HEK293 (cell line): ENCODE data around the gene MNT.

Source experiments
- CTCF ChIA-PET: fragments of 350-600 bp; formaldehyde crosslinking; extraction: SDS; loops from one replicate; lab custom pipeline; 2021; ENCODE audit warnings: antibody characterized with exemption; lab: Yijun Ruan, JAX
- POLR2A ChIA-PET: fragments of 300-600 bp; formaldehyde crosslinking; extraction: SDS; loops from one replicate; lab custom pipeline; 2020; ENCODE audit warnings: antibody characterized with exemption, inconsistent platforms; lab: Yijun Ruan, JAX
- H3K27ac ChIP-seq: fragments of 200-500 bp; sonication (Bioruptor generic); 2 replicates; pipeline ENCODE4 v1.5.1; 2014; ENCODE audit warnings: low read depth, low read length, control low read depth, inconsistent platforms; ENCODE audit errors: extremely low read depth
- H3K36me3 ChIP-seq, 2 experiments: fragments of 200-500 bp in 1 of 2; sonication (Bioruptor generic) in 1 of 2; 1 replicate in 1 of 2; 2 replicates in 1 of 2; pipeline ENCODE4 v1.5.1; 2014 to 2017; ENCODE audit warnings: inconsistent platforms in 2 of 2, low read length in 2 of 2; ENCODE audit not compliant: control insufficient read depth in 2 of 2, insufficient read depth in 1 of 2
- H3K4me1 ChIP-seq: fragments of 200-500 bp; sonication (Bioruptor generic); 2 replicates; pipeline ENCODE4 v1.5.1; 2014; ENCODE audit warnings: mild to moderate bottlenecking, low read length, inconsistent platforms; ENCODE audit not compliant: control insufficient read depth, insufficient read depth
- H3K4me3 ChIP-seq: 2 replicates; pipeline ENCODE4 v1.5.1; 2011; ENCODE audit warnings: low read depth, mild to moderate bottlenecking, control low read depth, low read length, moderate library complexity
- H3K9me3 ChIP-seq: fragments of 200-500 bp; sonication (Bioruptor generic); 2 replicates; pipeline ENCODE4 v1.5.1; 2014; ENCODE audit warnings: low read depth, low read length, inconsistent platforms; ENCODE audit not compliant: control insufficient read depth, insufficient read depth
- BCL11B ChIP-seq: fragments of 450-650 bp; formaldehyde crosslinking; IDR thresholded peaks from 2 replicates; pipeline ENCODE4 v1.5.1; 2016; ENCODE audit warnings: low read depth, missing biosample characterization, missing genetic modification characterization
- EGR2 ChIP-seq: fragments of 450-650 bp; formaldehyde crosslinking; IDR thresholded peaks from 2 replicates; pipeline ENCODE4 v1.5.1; 2016; ENCODE audit warnings: low read depth, missing biosample characterization, missing genetic modification characterization
- GFI1B ChIP-seq: fragments of 450-650 bp; formaldehyde crosslinking; IDR thresholded peaks from 2 replicates; pipeline ENCODE4 v1.5.1; 2016; ENCODE audit warnings: missing biosample characterization, missing genetic modification characterization
- GLIS2 ChIP-seq: fragments of 450-650 bp; formaldehyde crosslinking; IDR thresholded peaks from 2 replicates; pipeline ENCODE4 v1.5.1; 2016; ENCODE audit warnings: missing biosample characterization, missing genetic modification characterization
- HIC1 ChIP-seq: fragments of 450-650 bp; formaldehyde crosslinking; IDR thresholded peaks from 2 replicates; pipeline ENCODE4 v1.5.1; 2016; ENCODE audit warnings: missing biosample characterization, missing genetic modification characterization
- KLF1 ChIP-seq: fragments of 450-650 bp; formaldehyde crosslinking; IDR thresholded peaks from 2 replicates; pipeline ENCODE4 v1.5.1; 2016; ENCODE audit warnings: missing biosample characterization, missing genetic modification characterization
- KLF8 ChIP-seq: fragments of 450-650 bp; formaldehyde crosslinking; IDR thresholded peaks from 2 replicates; pipeline ENCODE4 v1.5.1; 2016; ENCODE audit warnings: missing biosample characterization, missing genetic modification characterization
- SALL2 ChIP-seq: fragments of 450-650 bp; formaldehyde crosslinking; IDR thresholded peaks from 2 replicates; pipeline ENCODE4 v1.5.0; 2017; ENCODE audit warnings: missing biosample characterization, mild to moderate bottlenecking, missing genetic modification characterization, borderline replicate concordance
- SCRT1 ChIP-seq: fragments of 450-650 bp; formaldehyde crosslinking; IDR thresholded peaks from 2 replicates; pipeline ENCODE4 v1.5.1; 2016; ENCODE audit warnings: missing biosample characterization, missing genetic modification characterization, borderline replicate concordance
- ZBTB17 ChIP-seq: fragments of 450-650 bp; formaldehyde crosslinking; IDR thresholded peaks from 2 replicates; pipeline ENCODE4 v1.5.1; 2016; ENCODE audit warnings: missing biosample characterization, missing genetic modification characterization
- ZFHX2 ChIP-seq: fragments of 450-650 bp; formaldehyde crosslinking; conservative IDR thresholded peaks from 2 replicates; pipeline ENCODE4 v1.5.1; 2016; ENCODE audit warnings: missing biosample characterization, missing genetic modification characterization
- ZNF23 ChIP-seq: fragments of 450-650 bp; formaldehyde crosslinking; IDR thresholded peaks from 2 replicates; pipeline ENCODE4 v1.5.1; 2016; ENCODE audit warnings: missing biosample characterization, missing genetic modification characterization, borderline replicate concordance
- ZNF280D ChIP-seq: fragments of 450-650 bp; formaldehyde crosslinking; IDR thresholded peaks from 2 replicates; pipeline ENCODE4 v1.5.1; 2016; ENCODE audit warnings: missing biosample characterization, missing genetic modification characterization
- ZNF292 ChIP-seq: fragments of 450-650 bp; formaldehyde crosslinking; IDR thresholded peaks from 2 replicates; pipeline ENCODE4 v1.5.1; 2016; ENCODE audit warnings: low read depth, missing biosample characterization, missing genetic modification characterization, borderline replicate concordance
- ZNF311 ChIP-seq: fragments of 450-650 bp; formaldehyde crosslinking; IDR thresholded peaks from 2 replicates; pipeline ENCODE4 v1.5.1; 2017; ENCODE audit warnings: missing biosample characterization, missing genetic modification characterization, borderline replicate concordance
- ZNF37A ChIP-seq: fragments of 450-650 bp; IDR thresholded peaks from 2 replicates; pipeline ENCODE4 v1.5.1; 2018; ENCODE audit warnings: missing biosample characterization, missing genetic modification characterization
- ZNF391 ChIP-seq: fragments of 450-650 bp; formaldehyde crosslinking; IDR thresholded peaks from 2 replicates; pipeline ENCODE4 v1.5.1; 2016; ENCODE audit warnings: low read depth, missing biosample characterization, missing genetic modification characterization, borderline replicate concordance
- ZNF416 ChIP-seq: fragments of 450-650 bp; formaldehyde crosslinking; IDR thresholded peaks from 2 replicates; pipeline ENCODE4 v1.5.1; 2016; ENCODE audit warnings: missing biosample characterization, missing genetic modification characterization
- ZNF529 ChIP-seq: fragments of 450-650 bp; formaldehyde crosslinking; IDR thresholded peaks from 2 replicates; pipeline ENCODE4 v1.5.1; 2017; ENCODE audit warnings: missing genetic modification characterization, missing biosample characterization; ENCODE audit not compliant: insufficient replicate concordance
- ZNF580 ChIP-seq: fragments of 450-650 bp; formaldehyde crosslinking; IDR thresholded peaks from 2 replicates; pipeline ENCODE4 v1.5.1; 2016; ENCODE audit warnings: missing biosample characterization, missing genetic modification characterization
- ZNF596 ChIP-seq: fragments of 450-650 bp; IDR thresholded peaks from 2 replicates; pipeline ENCODE4 v1.5.0; 2018; ENCODE audit warnings: missing biosample characterization, mild to moderate bottlenecking, missing genetic modification characterization, moderate library complexity
- ZNF600 ChIP-seq: fragments of 450-650 bp; formaldehyde crosslinking; IDR thresholded peaks from 2 replicates; pipeline ENCODE4 v1.5.1; 2016; ENCODE audit warnings: missing biosample characterization, missing genetic modification characterization
- ZNF660 ChIP-seq: fragments of 450-650 bp; IDR thresholded peaks from 2 replicates; pipeline ENCODE4 v1.5.1; 2018; ENCODE audit warnings: missing biosample characterization, mild to moderate bottlenecking, missing genetic modification characterization
- ZSCAN30 ChIP-seq: fragments of 450-650 bp; IDR thresholded peaks from 2 replicates; pipeline ENCODE4 v1.5.1; 2018; ENCODE audit warnings: missing biosample characterization, mild to moderate bottlenecking, missing genetic modification characterization, moderate library complexity
- ZXDB ChIP-seq: fragments of 450-650 bp; formaldehyde crosslinking; IDR thresholded peaks from 2 replicates; pipeline ENCODE4 v1.5.1; 2016; ENCODE audit warnings: missing biosample characterization, missing genetic modification characterization

The MNT gene

DNA sequence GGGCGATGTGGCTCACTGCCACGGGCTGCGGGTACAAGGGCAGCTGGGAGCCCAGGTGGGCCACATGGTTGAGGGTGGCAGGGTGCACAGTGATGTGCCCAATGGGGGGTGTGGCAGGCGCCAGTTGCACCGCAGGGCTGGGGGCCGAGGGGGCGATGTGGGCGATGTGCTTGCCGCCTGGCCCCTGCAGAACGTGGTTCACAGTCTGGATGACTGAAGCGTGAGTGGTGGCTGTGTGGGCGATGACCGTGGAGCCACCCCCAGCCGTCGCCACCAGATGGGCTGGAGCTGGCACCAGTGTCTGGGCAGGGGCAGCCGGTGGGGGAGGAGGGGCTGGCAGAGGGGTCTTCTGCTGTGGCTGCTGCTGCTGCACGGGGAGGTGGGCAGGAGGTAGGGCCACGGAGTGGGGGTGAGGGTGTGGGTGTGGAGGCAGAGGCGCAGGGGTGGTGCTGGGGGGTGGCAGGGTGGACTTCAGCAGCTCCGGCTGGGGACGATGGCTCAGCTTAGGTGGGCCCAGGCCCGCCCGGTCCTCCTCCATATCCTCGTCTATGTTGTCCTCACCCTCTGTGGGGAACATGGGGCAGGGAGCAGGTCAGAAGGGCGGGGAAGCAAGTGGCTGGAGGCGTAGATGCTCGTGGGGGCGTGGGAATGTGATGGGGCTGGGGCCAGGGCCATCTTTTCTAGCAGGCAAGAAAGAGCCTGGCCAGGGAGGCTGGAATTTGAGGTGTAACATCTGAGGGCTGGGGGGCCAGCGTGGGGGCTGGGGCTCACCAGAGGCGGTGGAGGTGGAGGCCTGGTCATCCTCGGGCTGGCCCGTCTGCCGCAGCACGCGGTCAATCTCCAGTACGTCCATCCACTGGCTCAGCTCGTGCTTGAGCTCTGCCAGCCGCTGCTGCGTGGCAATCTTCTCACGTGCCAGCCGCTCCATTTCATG lies 13.5 kb downstream of the MNT start:
- POLR2A ChIA-PET: interaction anchor here (0.6 to 1.5 kb wide), 3 partner anchors 13 to 17 kb away, joined by 3 to 8 read pairs (median 3); partner anchors contain the start of gene MNT
- H3K9me3 ChIP-seq: no peaks in the 10 kb centered on the region
- no peak overlapping the region for H3K27ac ChIP-seq
- CTCF ChIA-PET: interaction anchor here (0.5 to 12.5 kb wide), 5 partner anchors 11 to 327 kb away, joined by 3 to 470 read pairs (median 3); no protein-coding TSS in a partner anchor
- TF ChIP-seq KLF8 (tag by site-specific recombination) (peak; percentile 27; the same call in 1 of the 2 replicates), KLF1 (tag by site-specific recombination) (peak; percentile 28; the same call in 1 of the 2 replicates), EGR2 (tag by site-specific recombination) (peak; percentile 95), ZNF23 (tag by site-specific recombination) (no peak), GLIS2 (tag by site-specific recombination) (peak; percentile 53; the same call in 1 of the 2 replicates), ZNF600 (tag by site-specific recombination) (peak; percentile 38; the same call in 1 of the 2 replicates), ZNF529 (tag by site-specific recombination) (no peak), HIC1 (tag by site-specific recombination) (peak; percentile 63; the same call in 1 of the 2 replicates), ZFHX2 (peak; percentile 94), GFI1B (no peak)
- TF ChIP-seq, all 188 proteins: peak for 7
- peaks cover 21% of the 10 kb centered on the region for H3K4me1 ChIP-seq
- H3K36me3 ChIP-seq: peaks cover 0 to 10% of the 10 kb centered on the region in 2 experiments; a peak in 2 of 3 replicates
- H3K4me3 ChIP-seq: no peak overlapping the region

DNA sequence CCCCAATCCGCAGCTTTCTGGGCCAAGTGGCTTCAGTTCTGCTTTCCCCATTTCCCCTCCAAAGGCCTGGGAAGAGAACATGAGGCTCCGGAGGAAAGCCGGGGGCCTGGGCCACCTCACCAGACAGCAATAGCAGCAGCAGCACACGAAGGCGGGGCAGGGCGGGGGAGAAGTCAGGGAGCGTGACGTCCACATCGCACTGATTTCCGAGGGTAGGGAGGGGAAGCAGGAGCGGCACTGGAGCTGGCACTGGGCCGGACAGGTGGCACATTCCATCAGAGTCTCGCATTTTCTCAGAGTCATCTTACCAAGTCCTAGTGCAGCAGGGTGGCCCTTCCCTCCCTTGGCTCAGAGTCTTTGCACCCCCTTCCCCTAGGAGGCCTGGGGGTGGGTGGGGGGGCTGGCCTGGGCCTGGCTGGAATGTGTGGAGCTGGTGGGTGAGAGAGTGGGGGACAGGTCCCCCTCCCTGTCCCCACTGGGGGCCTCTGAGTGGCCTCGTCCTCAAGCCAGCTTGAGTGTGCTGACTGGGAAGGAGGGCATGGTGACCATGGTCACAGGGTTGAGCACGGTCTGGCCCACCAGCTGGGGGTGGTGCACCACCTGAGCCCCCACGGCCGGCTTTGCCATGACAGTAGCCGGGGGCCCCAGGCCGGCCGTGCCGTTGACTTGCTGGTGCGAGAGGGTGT lies 14.3 kb downstream of the MNT start:
- Histone ChIP-seq H3K4me1 (peaks cover 14% of the 10 kb centered on the region), H3K36me3 (peaks cover 0 to 10% of the 10 kb centered on the region in 2 experiments; a peak in 2 of 3 replicates), H3K4me3 (no peak overlapping the region), H3K9me3 (no peaks in the 10 kb centered on the region), H3K27ac (no peak overlapping the region)
- CTCF ChIA-PET: interaction anchor here (0.5 to 12.5 kb wide), 3 partner anchors 19 to 327 kb away, joined by 3 to 470 read pairs (median 4); no protein-coding TSS in a partner anchor
- POLR2A ChIA-PET: interaction anchor here (0.6 to 1.1 kb wide), 2 partner anchors 15 to 18 kb away, joined by 3 read pairs; no protein-coding TSS in a partner anchor
- TF ChIP-seq ZNF311 (tag by site-specific recombination) (no peak), ZNF416 (no peak), ZSCAN30 (no peak), ZNF391 (no peak), SCRT1 (tag by site-specific recombination) (no peak), ZNF292 (tag by site-specific recombination) (no peak), ZNF580 (tag by site-specific recombination) (no peak), ZBTB17 (tag by site-specific recombination) (0 out of 2 replicates have a peak, but pooled peaks have one; percentile 13), ZXDB (no peak), ZNF600 (tag by site-specific recombination) (no peak), ZNF280D (tag by site-specific recombination) (no peak), BCL11B (tag by site-specific recombination) (no peak), SALL2 (tag by site-specific recombination) (no peak), ZNF37A (tag by site-specific recombination) (no peak), ZNF660 (tag by site-specific recombination) (no peak), ZNF596 (tag by site-specific recombination) (no peak)
